Transverse colon (tissue), 4 donors: ENCODE measurements around the gene RAB28. TPM values are rescaled to one million over a fixed set of nuclear protein-coding genes. Genes with fewer than 3 reads are reported as not detected.

Experiments used
- DNase-seq: peaks from one replicate; pipeline ENCODE4 v3.0.0-alpha.2; 2019
- H3K27ac ChIP-seq, 4 donors: fragments of 200-600 bp; sonication (generic); 2 replicates each; pipeline ENCODE4 v1.5.1; 2016 to 2018; ENCODE audit warnings: inconsistent platforms in 4 of 4
- H3K27me3 ChIP-seq: fragments of 200-600 bp; sonication (generic); 2 replicates; pipeline ENCODE4 v1.5.1; 2017; ENCODE audit warnings: inconsistent platforms
- H3K36me3 ChIP-seq, 4 donors: fragments of 200-600 bp; sonication (generic); 2 replicates each; pipeline ENCODE4 v1.5.1; 2017 to 2019; ENCODE audit warnings: inconsistent platforms in 4 of 4
- H3K4me1 ChIP-seq, 4 donors: fragments of 200-600 bp; sonication (generic); 2 replicates each; pipeline ENCODE4 v1.5.1; 2017 to 2020; ENCODE audit warnings: inconsistent platforms in 4 of 4
- H3K4me3 ChIP-seq, 4 donors: fragments of 200-600 bp; sonication (generic); 1 replicate in 1 of 4; 2 replicates in 3 of 4; pipeline versions ENCODE4 v1.5.1 to v1.6.1; 2017 to 2019; ENCODE audit warnings: inconsistent platforms in 4 of 4
- H3K9me3 ChIP-seq, 2 donors: fragments of 200-600 bp; sonication (generic); 2 replicates each; pipeline ENCODE4 v1.5.1; 2017 to 2019; ENCODE audit warnings: inconsistent platforms in 2 of 2
- EP300 ChIP-seq: sonication (generic); formaldehyde crosslinking; IDR thresholded peaks from one replicate; pipeline ENCODE4 v1.6.1; 2017; ENCODE audit warnings: antibody characterized with exemption, low read depth
- POLR2A ChIP-seq: fragments of 450-650 bp; IDR thresholded peaks from one replicate; pipeline ENCODE4 v1.6.1; 2016; ENCODE audit warnings: antibody characterized with exemption, mild to moderate bottlenecking, moderate library complexity
- POLR2AphosphoS5 ChIP-seq, 3 donors: sonication (generic); formaldehyde crosslinking; IDR thresholded peaks; one replicate each; pipeline ENCODE4 v1.6.1; 2016; ENCODE audit warnings: antibody characterized with exemption in 3 of 3
- WGBS, 2 donors: methylation state at CpG; one replicate each; pipeline ENCODE4 v1.1.5; 2018; ENCODE audit warnings: low coverage in 1 of 2; 5-methylcytosine and 5-hydroxymethylcytosine counted together
- in situ Hi-C, 4 donors: fragments of 200-750 bp; cut with MboI; loops; one replicate each; pipeline versions ENCODE4 v1.15.0 to v1.15.1; 2017; ENCODE audit warnings: low sequenced_read_pairs in 3 of 4, low pct_ligation_motif_present in 1 of 4, low pct_unique_long_range_greater_than_20kb in 1 of 4
- intact Hi-C: fragments of 100-400 bp; cut with DNase I; formaldehyde crosslinking; loops from one replicate; pipeline ENCODE4 v1.15.1; 2023; ENCODE audit warnings: low total_unique reads
- total RNA-seq, 4 donors: library from RNA; depleted of rRNA; stranded (reverse); fragments of >200 nt; gene quantifications; one replicate each; pipeline ENCODE4 v1.1.0, GENCODE V29; 2016
- TF ChIP-seq, protein P1 (sequence below), 5 experiments: fragments of 200-600 bp in 3 of 5; fragments of 450-650 bp in 2 of 5; sonication (generic) in 3 of 5; IDR thresholded peaks; 1 replicate in 2 of 5; 2 replicates in 3 of 5; pipeline ENCODE4 v1.5.1; 2016 to 2017; ENCODE audit warnings: antibody characterized with exemption in 5 of 5, inconsistent platforms in 3 of 5, mild to moderate bottlenecking in 2 of 5, moderate library complexity in 1 of 5

The RAB28 gene
- total RNA-seq, 4 donors from 2014 or later: 6.4 to 19.5 (median 17.8) TPM

DNA sequence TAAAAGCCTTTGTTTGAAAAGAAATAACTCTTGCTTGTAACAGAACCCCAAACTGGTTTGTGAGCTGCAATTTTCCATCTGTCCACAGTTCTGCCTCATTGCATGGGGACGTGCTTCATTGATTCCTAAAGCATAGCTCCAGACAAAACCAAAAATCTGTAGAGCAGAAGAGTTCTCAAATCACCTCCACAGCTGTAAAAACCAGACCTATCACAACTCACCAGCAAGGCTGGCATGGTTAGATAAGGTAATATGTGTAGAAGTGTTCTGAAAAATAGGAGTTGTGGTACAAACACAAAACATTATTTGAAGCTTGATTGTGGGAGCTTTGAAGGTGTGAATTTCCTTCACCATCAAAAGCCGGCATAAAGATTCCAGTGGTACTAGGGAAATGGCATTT, 12.5 kb upstream of the RAB28 start:
- H3K27me3 ChIP-seq: peaks cover 21% of the 10 kb centered on the region
- in situ Hi-C loops (no loop called here), intact Hi-C loops (no loop called here)
- H3K4me1 ChIP-seq: peaks cover 0 to 8% (median 4%) of the 10 kb centered on the region in 4 donors
- no peaks in the 10 kb centered on the region for H3K36me3 ChIP-seq
- TF ChIP-seq POLR2A (no peak), EP300 (no peak), POLR2AphosphoS5 (IDR thresholded peaks at IDR 0.05) (no peak)
- TF ChIP-seq, protein P1, sequence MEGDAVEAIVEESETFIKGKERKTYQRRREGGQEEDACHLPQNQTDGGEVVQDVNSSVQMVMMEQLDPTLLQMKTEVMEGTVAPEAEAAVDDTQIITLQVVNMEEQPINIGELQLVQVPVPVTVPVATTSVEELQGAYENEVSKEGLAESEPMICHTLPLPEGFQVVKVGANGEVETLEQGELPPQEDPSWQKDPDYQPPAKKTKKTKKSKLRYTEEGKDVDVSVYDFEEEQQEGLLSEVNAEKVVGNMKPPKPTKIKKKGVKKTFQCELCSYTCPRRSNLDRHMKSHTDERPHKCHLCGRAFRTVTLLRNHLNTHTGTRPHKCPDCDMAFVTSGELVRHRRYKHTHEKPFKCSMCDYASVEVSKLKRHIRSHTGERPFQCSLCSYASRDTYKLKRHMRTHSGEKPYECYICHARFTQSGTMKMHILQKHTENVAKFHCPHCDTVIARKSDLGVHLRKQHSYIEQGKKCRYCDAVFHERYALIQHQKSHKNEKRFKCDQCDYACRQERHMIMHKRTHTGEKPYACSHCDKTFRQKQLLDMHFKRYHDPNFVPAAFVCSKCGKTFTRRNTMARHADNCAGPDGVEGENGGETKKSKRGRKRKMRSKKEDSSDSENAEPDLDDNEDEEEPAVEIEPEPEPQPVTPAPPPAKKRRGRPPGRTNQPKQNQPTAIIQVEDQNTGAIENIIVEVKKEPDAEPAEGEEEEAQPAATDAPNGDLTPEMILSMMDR (IDR thresholded peaks at IDR 0.05): no peak
- H3K4me3 ChIP-seq: no peak overlapping the region
- WGBS, 2 donors: 63 to 64% methylated on average over 2 of the region's 2 CpGs
- no peaks in the 10 kb centered on the region for H3K9me3 ChIP-seq
- no peak overlapping the region for H3K27ac ChIP-seq
- DNase-seq: no peak

DNA sequence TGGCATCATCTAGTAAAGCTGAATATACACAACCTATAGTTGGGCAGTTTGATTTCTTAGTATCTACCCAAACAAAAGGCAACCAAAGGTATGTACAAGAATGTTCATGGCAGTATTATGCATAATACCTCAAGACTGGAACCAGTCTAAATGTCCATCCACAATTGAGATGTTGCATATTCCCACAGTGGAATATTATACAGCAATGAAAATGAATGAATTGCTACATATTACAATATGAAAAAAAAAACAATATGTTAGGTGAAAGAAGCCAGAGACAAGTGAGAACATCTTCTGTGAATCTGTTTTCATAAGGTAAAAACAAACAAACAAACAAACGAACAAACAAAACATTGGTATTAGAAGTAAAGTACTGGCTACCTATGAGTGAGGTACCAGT, 11.6 kb upstream of the RAB28 start:
- 87 to 88% methylated on average over 1 of the region's 1 CpG for WGBS, 2 donors
- Histone ChIP-seq H3K27ac (no peak overlapping the region), H3K36me3 (no peaks in the 10 kb centered on the region), H3K4me3 (no peak overlapping the region), H3K9me3 (no peaks in the 10 kb centered on the region), H3K27me3 (peaks cover 13% of the 10 kb centered on the region), H3K4me1 (peaks cover 0 to 8% (median 4%) of the 10 kb centered on the region in 4 donors)
- intact Hi-C loops: no loop called here
- in situ Hi-C loops: no loop called here
- no peak for TF ChIP-seq POLR2AphosphoS5 (IDR thresholded peaks at IDR 0.05)
- TF ChIP-seq EP300: no peak
- TF ChIP-seq, protein P1 (IDR thresholded peaks at IDR 0.05): no peak
- TF ChIP-seq POLR2A: no peak
- DNase-seq: no peak

DNA sequence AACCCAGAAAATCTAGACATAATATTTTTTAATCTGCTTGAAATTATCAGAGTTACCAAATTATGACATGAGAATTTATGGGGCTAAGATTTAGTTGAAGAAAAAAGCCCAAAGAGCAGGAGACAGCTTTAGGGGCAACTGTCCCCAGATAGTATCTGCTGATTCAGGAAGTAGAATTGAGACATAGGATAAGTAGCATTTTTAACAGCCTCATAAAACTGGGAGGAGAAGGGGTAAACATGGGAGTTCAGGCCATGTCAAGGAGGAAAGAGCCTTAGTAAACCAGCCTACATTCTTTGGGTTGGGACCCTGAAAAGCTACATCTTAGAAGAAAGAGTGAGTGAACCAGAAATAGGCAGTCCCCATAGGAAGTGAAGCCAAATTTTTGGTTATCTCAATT, 9.7 kb upstream of the RAB28 start:
- Histone ChIP-seq H3K36me3 (no peaks in the 10 kb centered on the region), H3K27me3 (peaks cover 6% of the 10 kb centered on the region), H3K4me1 (peaks cover 0 to 8% (median 4%) of the 10 kb centered on the region in 4 donors), H3K27ac (no peak overlapping the region), H3K9me3 (no peaks in the 10 kb centered on the region), H3K4me3 (no peak overlapping the region)
- TF ChIP-seq EP300 (no peak), POLR2A (no peak)
- TF ChIP-seq, protein P1 (IDR thresholded peaks at IDR 0.05): no peak
- in situ Hi-C loops (no loop called here), intact Hi-C loops (no loop called here)
- no peak for DNase-seq

DNA sequence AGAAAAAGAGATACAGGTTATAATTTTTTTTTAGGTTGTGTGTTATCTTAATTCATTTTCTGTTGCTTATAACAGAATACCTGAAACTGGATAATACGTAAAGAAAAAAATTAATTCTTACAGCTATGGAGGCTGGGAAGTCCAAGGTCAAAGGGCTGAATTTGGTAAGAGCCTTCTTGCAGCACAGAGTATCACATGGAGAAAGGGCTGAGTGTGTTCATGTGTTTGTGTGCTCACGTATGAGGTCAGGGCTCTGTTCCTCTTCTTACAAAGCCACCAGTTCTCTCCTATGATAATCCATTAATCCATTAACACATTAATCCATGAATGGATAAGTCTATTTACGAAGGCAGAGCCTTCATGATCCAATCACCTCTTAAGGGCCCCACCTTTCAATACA, 8.6 kb upstream of the RAB28 start:
- 85 to 98% methylated on average over 3 of the region's 3 CpGs for WGBS, 2 donors
- TF ChIP-seq, protein P1 (IDR thresholded peaks at IDR 0.05): no peak
- TF ChIP-seq POLR2A (no peak), EP300 (no peak), POLR2AphosphoS5 (IDR thresholded peaks at IDR 0.05) (no peak)
- in situ Hi-C loops (no loop called here), intact Hi-C loops (no loop called here)
- H3K9me3 ChIP-seq: no peaks in the 10 kb centered on the region
- no peak overlapping the region for H3K4me3 ChIP-seq
- DNase-seq: no peak
- peaks cover 7% of the 10 kb centered on the region for H3K27me3 ChIP-seq
- no peak overlapping the region for H3K27ac ChIP-seq
- H3K36me3 ChIP-seq: no peaks in the 10 kb centered on the region
- H3K4me1 ChIP-seq: peaks cover 0 to 8% (median 4%) of the 10 kb centered on the region in 4 donors
